HAP-1 (cell line): ENCODE measurements around the gene TRIM75.
"Not testable (repeated sequence)": the region's sequence is repeated elsewhere in the genome, so short reads cannot be mapped to it uniquely, and the experiment has no call there.

ENCODE experiments used
- DNase-seq, 2 experiments: peaks; one replicate each; pipeline ENCODE4 v3.0.0-alpha.2; 2016 to 2020; ENCODE audit warnings: low spot score in 2 of 2
- H3K27me3 ChIP-seq: fragments of 250-450 bp; sonication (Bioruptor Pico); 2 replicates; pipeline ENCODE4 v1.5.1; 2020; ENCODE audit warnings: low read depth, mild to moderate bottlenecking, moderate library complexity
- H3K36me3 ChIP-seq: fragments of 250-450 bp; sonication (Bioruptor Pico); replicated peaks from 2 replicates; pipeline ENCODE4 v1.5.1; 2020; ENCODE audit warnings: mild to moderate bottlenecking
- H3K4me1 ChIP-seq: fragments of 250-450 bp; sonication (Bioruptor Pico); 2 replicates; pipeline ENCODE4 v1.5.1; 2020; ENCODE audit warnings: mild to moderate bottlenecking
- H3K4me3 ChIP-seq: fragments of 250-450 bp; sonication (Bioruptor Pico); 2 replicates; pipeline ENCODE4 v1.5.1; 2020; ENCODE audit warnings: mild to moderate bottlenecking, moderate library complexity
- H3K9me3 ChIP-seq: fragments of 250-450 bp; sonication (Bioruptor Pico); 2 replicates; pipeline ENCODE4 v1.5.1; 2020; ENCODE audit warnings: mild to moderate bottlenecking, moderate library complexity
- in situ Hi-C: fragments of 300-500 bp; cut with MboI; formaldehyde crosslinking; loops from 3 replicates; pipeline ENCODE4 v1.14.3; 2020; ENCODE audit warnings: low sequenced_read_pairs, inconsistent platforms, mixed read lengths

The TRIM75 gene

DNA sequence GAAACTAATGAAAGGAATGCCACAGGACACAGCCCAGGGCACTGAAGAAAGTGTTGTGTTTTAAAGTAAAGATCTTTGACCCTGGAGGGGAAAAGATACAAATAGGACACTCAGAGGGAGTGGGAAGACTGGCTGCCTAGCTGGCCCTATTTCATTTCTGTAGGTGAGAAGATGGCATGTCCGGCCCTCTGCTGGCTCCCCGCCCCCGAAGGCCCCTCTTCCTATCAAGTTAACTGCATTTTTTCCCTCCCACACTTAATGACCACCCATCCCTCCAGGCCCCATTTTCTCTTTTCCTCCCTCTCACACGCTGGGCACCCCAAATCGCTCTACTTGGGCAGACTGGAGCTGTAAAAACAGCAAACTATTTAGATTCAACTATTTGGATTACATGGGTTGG is 5.5 kb upstream of the TRIM75 start:
- no peak overlapping the region for H3K4me3 ChIP-seq
- H3K4me1 ChIP-seq: peaks cover 6% of the 10 kb centered on the region; the same call in 1 of the 2 replicates
- no peaks in the 10 kb centered on the region for H3K9me3 ChIP-seq
- no peak for DNase-seq
- in situ Hi-C loops: no loop called here
- H3K27me3 ChIP-seq: no peaks in the 10 kb centered on the region
- H3K36me3 ChIP-seq: no peaks in the 10 kb centered on the region

DNA sequence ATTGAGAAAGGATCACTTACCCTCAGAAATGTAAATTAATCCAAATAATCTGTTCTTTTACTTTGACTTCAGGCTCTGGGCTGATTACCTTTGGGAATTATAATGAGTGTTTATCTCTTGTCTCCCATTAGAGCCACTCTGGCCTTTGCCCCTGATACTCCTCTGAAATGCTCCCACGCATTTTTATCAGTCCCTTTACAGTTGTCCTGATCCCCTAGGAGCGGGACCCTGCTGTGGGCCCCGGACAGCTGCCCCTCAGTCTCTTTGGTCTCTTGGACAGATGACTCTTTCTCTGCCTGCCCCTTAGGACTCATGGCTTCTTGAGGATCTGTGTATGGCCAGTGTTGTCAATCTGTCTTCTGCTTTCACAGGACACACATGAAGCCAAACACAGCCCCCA is 1.0 kb upstream of the TRIM75 start:
- H3K9me3 ChIP-seq: no peaks in the 10 kb centered on the region
- no peaks in the 10 kb centered on the region for H3K36me3 ChIP-seq
- no peaks in the 10 kb centered on the region for H3K27me3 ChIP-seq
- in situ Hi-C loops: no loop called here
- peak in 1 of 2 experiments; percentile 3 for DNase-seq
- peaks cover 6% of the 10 kb centered on the region; the same call in 1 of the 2 replicates for H3K4me1 ChIP-seq
- no peak overlapping the region for H3K4me3 ChIP-seq

GRCh38 chr4:165055601-165056000 is 1.9 kb downstream of the TRIM75 start:
- in situ Hi-C loops: no loop called here
- no peaks in the 10 kb centered on the region for H3K27me3 ChIP-seq
- no peak overlapping the region for H3K4me3 ChIP-seq
- peaks cover 6% of the 10 kb centered on the region for H3K4me1 ChIP-seq
- DNase-seq: no peak
- H3K9me3 ChIP-seq: no peaks in the 10 kb centered on the region
- no peaks in the 10 kb centered on the region for H3K36me3 ChIP-seq

DNA sequence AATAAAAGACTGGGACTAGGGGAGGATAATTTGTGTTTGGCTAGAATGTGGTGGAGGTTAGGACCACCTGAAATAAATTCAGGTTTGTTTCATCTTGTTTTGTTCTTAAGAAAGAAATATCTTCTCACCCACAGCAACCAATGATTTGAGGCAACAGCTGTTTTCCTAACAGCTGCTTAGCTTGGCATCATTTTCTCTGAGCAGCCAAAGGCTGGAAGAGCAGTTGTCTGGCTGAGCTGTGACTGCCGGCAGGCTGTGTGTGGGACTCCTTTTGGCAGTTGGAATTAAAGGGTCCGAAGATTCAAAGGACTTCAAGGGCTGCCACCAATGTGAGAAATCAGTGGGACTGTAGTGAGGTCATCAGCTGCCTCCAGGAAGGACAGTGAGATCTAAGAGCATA is 5.0 kb downstream of the TRIM75 start:
- no peaks in the 10 kb centered on the region for H3K27me3 ChIP-seq
- no peaks in the 10 kb centered on the region for H3K9me3 ChIP-seq
- H3K4me1 ChIP-seq: peaks cover 5% of the 10 kb centered on the region
- H3K36me3 ChIP-seq: no peaks in the 10 kb centered on the region
- no peak for DNase-seq
- in situ Hi-C loops: no loop called here
- no peak overlapping the region for H3K4me3 ChIP-seq

GRCh38 chr4:165059386-165059785 is 5.7 kb downstream of the TRIM75 start:
- in situ Hi-C loops: no loop called here
- no peak for DNase-seq
- H3K4me1 ChIP-seq: peaks cover 5% of the 10 kb centered on the region
- H3K4me3 ChIP-seq: no peak overlapping the region
- no peaks in the 10 kb centered on the region for H3K9me3 ChIP-seq
- H3K27me3 ChIP-seq: no peaks in the 10 kb centered on the region
- no peaks in the 10 kb centered on the region for H3K36me3 ChIP-seq

DNA sequence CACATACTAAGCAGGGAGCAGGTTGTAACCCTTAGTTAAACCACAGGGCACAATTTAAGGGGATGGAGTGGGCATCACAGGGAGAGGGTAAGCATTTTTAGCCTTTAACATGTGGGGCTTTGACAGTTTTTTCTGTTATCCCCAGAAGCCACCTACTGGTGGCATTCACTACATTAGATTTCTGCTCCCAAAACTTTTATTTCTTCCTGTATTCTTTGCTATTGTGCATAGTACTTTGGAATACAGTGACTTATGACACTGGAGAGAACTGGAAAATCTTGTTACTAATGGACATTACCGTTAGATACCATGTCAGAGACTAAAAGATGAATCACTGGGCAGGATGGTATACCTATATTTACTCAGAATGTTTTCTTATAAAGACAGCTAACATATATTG is 7.3 kb downstream of the TRIM75 start:
- no peaks in the 10 kb centered on the region for H3K27me3 ChIP-seq
- no peaks in the 10 kb centered on the region for H3K36me3 ChIP-seq
- DNase-seq: peak in 1 of 2 experiments; percentile 26
- no peak overlapping the region for H3K4me3 ChIP-seq
- H3K4me1 ChIP-seq: peaks cover 5% of the 10 kb centered on the region
- in situ Hi-C loops: no loop called here
- H3K9me3 ChIP-seq: no peaks in the 10 kb centered on the region

- no peak for DNase-seq
- in situ Hi-C loops: no loop called here
- H3K27me3 ChIP-seq: no peaks in the 10 kb centered on the region
- H3K4me1 ChIP-seq: no peaks in the 10 kb centered on the region
- H3K36me3 ChIP-seq: no peaks in the 10 kb centered on the region; the same call in 1 of the 2 replicates
- H3K9me3 ChIP-seq: no peaks in the 10 kb centered on the region
- H3K4me3 ChIP-seq: no peak overlapping the region
These were observed 16.9 kb downstream of the TRIM75 start for GRCh38 chr4:165070560-165070959.

DNA sequence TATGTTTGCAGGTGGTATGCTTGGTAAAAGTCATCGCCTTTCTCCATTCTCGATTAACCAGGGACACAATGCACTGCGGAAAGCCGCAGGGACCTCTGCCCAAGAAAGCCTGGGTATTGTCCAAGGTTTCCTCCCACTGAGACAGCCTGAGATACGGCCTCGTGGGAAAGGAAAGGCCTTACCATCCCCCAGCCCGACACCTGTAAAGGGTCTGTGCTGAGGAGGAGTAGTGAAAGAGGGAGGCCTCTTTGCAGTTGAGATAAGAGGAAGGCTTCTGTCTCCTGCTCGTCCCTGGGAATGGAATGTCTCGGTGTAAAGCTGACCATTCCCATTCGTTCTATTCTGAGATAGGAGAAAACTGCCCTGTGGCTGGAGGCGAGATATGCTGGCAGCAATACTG is 19.7 kb downstream of the TRIM75 start:
- H3K36me3 ChIP-seq, H3K4me3 ChIP-seq, H3K9me3 ChIP-seq, H3K27me3 ChIP-seq, H3K4me1 ChIP-seq, in situ Hi-C loops, DNase-seq: not testable (repeated sequence)

DNA sequence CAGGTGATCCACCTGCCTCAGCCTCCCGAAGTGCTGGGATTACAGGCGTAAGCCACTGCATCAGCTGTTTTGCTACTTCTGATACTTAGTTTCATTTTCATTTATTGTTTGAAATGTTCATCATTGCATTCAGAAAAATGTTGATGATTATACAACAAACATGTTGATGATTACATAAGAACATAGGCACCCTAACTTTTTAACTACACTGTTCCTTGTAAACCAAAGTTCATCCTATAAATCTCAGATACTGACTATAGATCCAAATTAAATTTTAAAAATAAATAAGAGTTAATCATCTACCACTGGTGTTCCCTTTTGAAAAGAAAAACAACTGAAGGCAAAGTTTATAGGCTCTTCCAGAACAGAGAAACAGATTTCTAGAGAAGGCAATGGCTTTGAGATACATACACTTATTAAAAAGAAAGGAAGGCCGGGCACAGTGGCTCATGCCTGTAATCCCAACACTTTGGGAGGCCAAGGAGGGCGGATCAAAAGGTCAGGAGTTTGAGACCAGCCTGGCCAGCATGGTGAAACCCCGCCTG is 23.4 kb downstream of the TRIM75 start:
- in situ Hi-C loops: no loop called here
- Histone ChIP-seq H3K36me3 (peaks cover 26% of the 10 kb centered on the region), H3K9me3 (no peaks in the 10 kb centered on the region), H3K4me1 (no peaks in the 10 kb centered on the region), H3K4me3 (no peak overlapping the region), H3K27me3 (no peaks in the 10 kb centered on the region)
- DNase-seq: no peak

DNA sequence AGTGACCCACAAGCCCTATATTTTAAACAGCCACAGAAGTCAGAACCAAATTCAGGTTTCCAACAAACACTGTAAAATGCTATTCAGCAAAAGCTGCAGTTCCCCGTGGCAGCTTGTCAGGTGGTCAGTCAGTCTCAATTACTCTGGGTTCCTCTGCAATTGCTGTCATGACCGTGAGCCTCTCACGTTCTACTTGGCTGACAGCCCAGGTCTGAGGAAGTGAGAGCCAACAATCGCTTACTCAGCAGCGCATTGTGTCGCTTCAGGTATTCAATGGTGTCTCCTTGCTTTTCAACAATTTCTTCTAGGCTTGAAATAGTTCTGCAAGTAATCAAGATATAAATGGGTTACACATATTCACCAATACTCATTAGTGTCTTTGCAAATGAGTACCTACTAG is 25.8 kb downstream of the TRIM75 start:
- DNase-seq: no peak
- no peaks in the 10 kb centered on the region for H3K4me1 ChIP-seq

DNA sequence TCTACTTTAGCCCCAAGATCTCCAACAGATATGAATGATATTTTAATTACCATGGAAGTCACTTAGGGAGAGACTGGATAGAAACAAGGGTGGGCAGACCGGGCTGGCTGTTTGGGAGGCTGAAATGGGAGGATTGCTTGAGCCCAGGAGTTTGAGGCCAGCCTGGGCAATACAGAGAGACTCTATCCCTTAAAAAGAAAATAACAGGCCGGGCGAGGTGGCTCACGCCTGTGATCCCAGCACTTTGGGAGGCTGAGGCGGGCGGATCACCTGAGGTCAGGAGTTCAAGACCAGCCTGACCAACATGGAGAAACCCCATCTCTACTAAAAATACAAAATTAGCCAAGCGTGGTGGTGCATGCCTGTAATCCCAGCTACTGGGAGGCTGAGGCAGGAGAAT is 31.1 kb downstream of the TRIM75 start:
- DNase-seq, H3K4me3 ChIP-seq, H3K9me3 ChIP-seq, in situ Hi-C loops, H3K4me1 ChIP-seq, H3K27me3 ChIP-seq: not testable (repeated sequence)
- H3K36me3 ChIP-seq: peaks cover 38% of the 10 kb centered on the region

More for the DNA sequence above, 25.8 kb downstream of the TRIM75 start:
- no peak overlapping the region for H3K4me3 ChIP-seq
- H3K9me3 ChIP-seq: no peaks in the 10 kb centered on the region
- no peaks in the 10 kb centered on the region for H3K27me3 ChIP-seq
- in situ Hi-C loops: no loop called here
- H3K36me3 ChIP-seq: peaks cover 31% of the 10 kb centered on the region

GRCh38 chr4:165085946-165086345 is 32.3 kb downstream of the TRIM75 start:
- H3K36me3 ChIP-seq: peaks cover 34% of the 10 kb centered on the region
- in situ Hi-C loops: no loop called here
- H3K27me3 ChIP-seq: no peaks in the 10 kb centered on the region

GRCh38 chr4:165088366-165088765 is 34.7 kb downstream of the TRIM75 start:
- no peaks in the 10 kb centered on the region for H3K9me3 ChIP-seq
- peaks cover 32% of the 10 kb centered on the region for H3K36me3 ChIP-seq
- in situ Hi-C loops: no loop called here
- H3K27me3 ChIP-seq: no peaks in the 10 kb centered on the region
- H3K4me1 ChIP-seq: no peaks in the 10 kb centered on the region
- H3K4me3 ChIP-seq: no peak overlapping the region
- DNase-seq: no peak

More at GRCh38 chr4:165085946-165086345, 32.3 kb downstream of the TRIM75 start:
- DNase-seq: no peak
- no peaks in the 10 kb centered on the region for H3K4me1 ChIP-seq
- no peak overlapping the region for H3K4me3 ChIP-seq
- no peaks in the 10 kb centered on the region for H3K9me3 ChIP-seq

GRCh38 chr4:165092187-165092586 is 38.5 kb downstream of the TRIM75 start:
- not testable (repeated sequence) for DNase-seq, H3K4me3 ChIP-seq, H3K9me3 ChIP-seq, H3K27me3 ChIP-seq, H3K4me1 ChIP-seq
- in situ Hi-C loops: loop anchor here (10.0 kb wide), 1 partner anchor 317 kb away; no protein-coding TSS in a partner anchor
- H3K36me3 ChIP-seq: peaks cover 35% of the 10 kb centered on the region

DNA sequence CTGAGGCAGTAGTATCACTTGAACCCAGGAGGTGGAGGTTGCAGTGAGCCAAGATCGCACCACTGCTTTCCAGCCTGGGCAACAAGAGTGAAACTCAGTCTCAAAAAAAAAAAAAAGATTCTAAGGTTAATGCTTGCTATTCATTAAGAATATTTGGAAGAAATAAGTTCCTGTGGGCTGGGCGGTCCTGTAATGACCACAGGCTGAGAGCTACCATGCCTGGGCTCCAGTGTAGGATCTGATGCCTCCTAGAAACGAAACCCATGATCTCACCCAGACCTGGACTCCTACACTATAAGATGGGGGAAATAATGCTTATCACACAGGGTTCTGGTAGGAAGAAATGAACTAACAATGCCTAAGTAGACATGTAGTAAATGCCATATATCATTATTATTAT is 41.2 kb downstream of the TRIM75 start:
- Histone ChIP-seq H3K4me3 (no peak overlapping the region), H3K9me3 (no peaks in the 10 kb centered on the region), H3K36me3 (peaks cover 33% of the 10 kb centered on the region), H3K4me1 (no peaks in the 10 kb centered on the region), H3K27me3 (no peaks in the 10 kb centered on the region)
- in situ Hi-C loops: loop anchor here (10.0 kb wide), 1 partner anchor 320 kb away; no protein-coding TSS in a partner anchor
- DNase-seq: no peak
